CMK (cell line): ENCODE data around the gene PHACTR3.
A peak's percentile ranks its signal among the peaks of the same experiment; 100 is the strongest.

Source experiments
- DNase-seq: peaks from one replicate; pipeline ENCODE4 v3.0.0-alpha.2; 2010; ENCODE audit warnings: low read depth

The PHACTR3 gene

DNA sequence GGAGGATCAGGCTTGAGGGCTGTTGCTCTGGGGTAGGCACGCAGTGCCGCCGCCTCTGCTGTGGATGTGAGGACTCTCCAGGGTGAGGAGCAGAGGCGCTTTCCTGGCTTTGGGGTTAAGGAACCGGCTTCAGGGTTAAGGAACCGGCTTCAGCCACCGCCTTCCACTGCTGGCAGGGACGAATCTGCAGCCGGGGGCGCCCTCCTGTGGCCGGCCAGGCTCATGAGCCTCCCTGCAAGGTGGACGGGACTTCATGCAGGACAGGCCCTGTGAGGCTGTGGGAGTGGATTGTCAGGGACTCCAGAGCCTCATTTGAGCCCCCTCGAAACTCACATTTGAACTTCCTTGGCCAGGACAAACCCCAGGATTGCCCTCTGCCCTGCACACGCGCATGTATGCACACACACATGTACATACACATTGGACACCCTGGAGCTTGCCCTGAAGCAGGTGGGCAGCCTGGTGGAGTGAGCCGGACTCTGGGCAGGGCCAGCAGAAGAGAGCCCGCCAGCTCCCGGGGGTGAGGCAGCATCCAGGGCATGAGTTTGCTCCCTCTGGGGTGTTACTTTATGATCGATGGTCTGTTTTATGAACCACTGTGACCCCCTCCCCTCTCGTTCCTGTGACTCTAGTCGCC, 146.9 kb downstream of the PHACTR3 start:
- peak; percentile 11 for DNase-seq

DNA sequence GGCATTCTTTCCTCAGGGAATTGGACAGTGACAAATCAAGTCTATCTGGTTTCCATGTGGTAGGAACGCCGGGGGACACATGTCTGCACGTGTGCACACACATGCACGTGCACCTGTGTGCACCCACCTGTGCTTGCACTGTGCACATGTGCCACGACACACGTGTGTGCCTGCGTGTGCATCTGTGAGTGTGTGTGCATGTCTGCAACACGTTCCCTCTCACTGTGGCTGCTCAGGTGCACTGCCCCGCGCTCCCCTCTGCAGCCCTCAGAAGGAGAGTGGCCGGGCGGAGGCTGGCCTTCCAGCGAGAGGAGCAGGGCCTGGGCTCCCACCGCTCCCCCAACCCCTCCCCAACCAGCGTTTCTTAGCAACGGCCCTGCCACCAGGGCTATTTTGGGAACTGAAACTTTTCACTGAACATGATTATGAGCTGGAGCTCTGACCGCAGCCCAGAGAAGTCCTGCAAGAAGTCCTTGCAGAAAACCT, 147.8 kb downstream of the PHACTR3 start:
- DNase-seq, result no peak

DNA sequence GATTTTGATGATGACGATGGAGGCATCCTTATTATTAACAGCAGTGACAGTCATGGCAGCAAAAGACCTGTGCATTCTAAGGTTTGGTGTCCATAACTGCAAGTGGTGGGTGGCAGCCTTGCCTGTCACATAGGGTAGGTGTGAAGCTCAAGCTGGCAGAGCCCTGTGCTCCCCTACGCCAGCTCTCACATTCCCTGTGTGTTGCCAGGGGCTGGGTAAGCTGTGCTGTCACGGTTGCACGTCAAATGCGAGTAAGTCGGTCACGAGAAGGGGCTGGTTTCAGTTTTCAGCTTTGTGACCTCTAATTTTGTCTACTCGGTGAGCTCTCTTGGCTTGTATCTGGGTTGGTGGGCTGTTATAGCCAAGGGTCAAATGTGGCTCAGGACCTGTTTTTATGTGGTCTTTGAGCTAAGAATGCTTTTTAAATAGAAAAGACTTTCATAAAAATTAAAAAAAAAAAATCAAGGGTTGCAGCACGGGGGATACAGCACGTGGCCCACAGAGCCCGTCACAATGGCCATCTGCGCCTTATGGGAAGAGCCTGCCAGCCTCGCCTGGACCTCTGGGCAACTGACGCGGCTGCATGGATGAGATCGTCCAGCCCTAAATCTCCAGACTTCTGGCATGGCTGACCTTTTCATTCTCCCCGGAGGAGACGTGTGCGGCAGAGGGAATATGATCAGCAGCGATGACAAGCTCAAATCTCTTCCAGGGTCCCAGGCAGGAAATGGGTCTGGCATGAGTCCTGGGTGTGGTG, 148.5 kb downstream of the PHACTR3 start:
- DNase-seq, result no peak

DNA sequence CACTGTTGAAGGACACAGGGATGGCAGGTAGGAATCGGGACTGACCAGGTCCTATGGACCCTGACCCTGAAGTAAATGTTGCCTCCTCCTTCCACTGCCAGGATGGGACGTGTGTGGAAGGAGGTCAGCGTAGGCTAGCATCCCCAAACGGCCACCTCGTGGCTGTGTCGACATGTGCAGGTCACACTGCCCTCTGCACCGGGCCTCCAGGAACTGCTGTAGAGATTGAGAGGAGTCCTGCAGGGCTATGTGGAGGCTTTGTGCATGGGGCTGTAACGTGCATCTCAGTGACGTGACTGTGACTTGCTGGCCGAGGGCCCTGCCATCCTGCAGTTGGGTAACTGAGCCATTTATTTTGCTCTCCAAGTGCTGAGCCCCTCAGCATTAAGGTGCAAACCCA, 149.5 kb downstream of the PHACTR3 start:
- DNase-seq, result no peak

DNA sequence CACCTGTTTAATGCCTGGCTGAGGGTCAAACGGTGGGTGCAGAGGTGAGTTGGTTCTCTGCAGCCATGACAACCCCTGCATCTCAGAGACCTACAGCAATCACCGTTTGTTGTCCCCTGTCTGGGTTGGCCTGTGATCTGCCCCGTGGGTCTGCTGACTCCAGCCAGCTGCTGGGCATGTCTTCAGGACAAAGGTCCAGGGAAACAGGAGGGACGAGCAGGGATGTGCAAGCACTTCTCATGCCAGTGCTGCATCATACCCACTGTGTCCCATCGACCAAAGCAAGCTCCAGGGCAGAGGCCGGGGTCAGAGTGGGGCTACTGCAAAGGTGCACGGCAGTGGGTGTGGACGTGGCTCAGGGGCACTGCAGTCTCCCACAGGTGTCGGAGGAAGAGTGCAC, 150.2 kb downstream of the PHACTR3 start:
- DNase-seq, result no peak

DNA sequence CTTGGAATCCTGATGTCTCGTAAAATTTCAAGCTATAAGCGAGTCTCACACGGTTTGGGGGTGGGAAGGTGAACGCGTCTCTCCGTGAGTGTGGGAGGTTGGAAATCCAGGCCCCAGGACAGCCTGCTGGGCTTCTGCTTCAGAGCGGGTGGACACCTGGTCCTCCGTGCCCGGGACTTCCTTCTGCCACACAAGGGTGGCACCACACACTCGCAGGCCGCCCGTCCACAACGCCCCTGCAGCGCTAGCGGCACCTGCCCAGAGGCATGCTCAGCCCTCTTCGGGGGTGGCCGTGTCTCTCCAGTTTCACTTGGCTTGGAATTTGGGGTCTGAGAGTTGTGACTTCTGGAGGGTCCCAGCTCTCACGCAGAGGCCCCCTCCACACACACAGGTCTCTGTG, 151.9 kb downstream of the PHACTR3 start:
- DNase-seq, result no peak

DNA sequence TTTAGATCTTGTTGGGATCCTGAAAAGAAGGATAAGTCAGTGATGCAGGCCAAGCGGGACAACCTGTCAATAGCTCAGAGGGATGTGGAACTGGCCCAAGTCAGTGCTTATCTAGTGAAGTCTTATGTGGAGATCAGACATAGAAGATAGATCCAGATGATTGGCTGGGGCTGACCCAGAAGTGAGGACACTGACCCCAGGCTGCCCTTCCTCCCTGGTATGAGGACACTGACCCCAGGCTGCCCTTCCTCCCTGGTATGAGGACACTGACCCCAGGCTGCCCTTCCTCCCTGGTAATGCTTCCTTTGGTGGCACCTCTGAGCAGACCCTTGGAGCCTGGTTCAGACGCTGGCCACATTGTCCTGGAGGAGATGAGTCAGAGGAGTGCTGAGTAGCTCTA, 159.7 kb downstream of the PHACTR3 start:
- no peak for DNase-seq

DNA sequence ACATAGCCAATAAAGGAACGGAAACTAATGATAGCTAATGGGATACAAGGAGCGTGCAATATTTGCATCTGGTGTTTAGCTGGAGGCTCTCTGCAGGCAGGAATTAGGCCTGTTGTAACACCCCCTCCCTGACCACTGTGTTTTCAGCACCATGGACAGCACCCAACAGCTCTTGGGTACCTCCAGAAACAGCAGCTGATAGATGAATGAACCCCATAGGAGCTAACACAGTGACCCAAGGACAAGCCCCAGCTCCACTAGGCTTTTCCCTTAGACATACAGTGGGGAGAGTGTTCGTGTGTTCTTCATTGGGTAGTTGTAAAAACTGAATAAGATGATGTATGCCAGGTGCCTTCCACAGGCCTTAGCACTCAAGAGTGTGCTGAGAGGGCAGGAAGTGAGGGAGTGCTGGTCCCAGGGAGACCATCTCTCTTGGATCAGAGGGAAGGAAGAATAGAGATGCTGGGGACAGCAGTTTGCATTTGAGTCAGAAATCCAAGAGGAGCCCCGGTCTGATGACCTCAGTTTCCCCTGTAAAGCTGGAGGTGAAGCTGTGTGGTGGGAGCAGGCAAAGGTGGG, 161.3 kb downstream of the PHACTR3 start:
- peak; percentile 11 for DNase-seq

DNA sequence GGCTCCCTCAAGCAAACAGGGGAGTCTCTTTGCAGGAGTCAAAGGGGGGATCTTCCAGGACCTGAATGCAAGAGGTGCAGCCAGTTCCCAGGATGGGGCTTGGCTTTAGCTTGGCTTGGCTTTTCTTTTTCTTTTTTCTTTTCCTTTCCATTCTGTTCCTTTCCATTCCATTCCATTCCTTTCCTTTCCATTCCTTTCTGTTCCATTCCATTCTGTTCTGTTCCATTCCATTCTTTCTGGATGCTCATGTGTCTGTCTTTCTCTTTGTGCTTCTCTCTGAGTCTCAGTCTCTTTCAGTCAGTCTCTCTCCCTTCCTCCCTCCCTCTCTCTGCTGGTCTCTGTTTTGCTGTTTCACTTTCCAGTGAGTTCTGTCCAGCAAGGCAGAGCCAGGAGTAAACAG, 163.3 kb downstream of the PHACTR3 start:
- no peak for DNase-seq

DNA sequence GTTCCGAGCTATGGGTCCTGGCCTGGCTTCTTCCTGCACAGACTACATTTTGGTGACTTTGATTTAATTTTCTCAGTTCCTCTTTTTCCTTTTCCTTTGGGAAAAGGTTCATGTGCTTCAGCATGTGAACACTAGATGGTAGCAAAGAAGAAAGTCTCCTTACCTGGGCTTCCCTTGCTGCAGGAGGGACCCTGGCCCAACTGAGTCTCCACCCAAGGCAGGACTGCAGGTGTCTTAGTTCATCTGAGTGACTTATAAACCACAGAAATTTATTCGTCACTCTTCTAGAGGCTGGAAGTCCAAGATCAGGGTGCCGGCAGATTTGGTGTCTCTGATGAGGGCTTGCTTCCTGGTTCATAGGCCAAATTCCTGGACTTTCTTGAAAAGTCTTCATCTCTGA, 165.9 kb downstream of the PHACTR3 start:
- no peak for DNase-seq

DNA sequence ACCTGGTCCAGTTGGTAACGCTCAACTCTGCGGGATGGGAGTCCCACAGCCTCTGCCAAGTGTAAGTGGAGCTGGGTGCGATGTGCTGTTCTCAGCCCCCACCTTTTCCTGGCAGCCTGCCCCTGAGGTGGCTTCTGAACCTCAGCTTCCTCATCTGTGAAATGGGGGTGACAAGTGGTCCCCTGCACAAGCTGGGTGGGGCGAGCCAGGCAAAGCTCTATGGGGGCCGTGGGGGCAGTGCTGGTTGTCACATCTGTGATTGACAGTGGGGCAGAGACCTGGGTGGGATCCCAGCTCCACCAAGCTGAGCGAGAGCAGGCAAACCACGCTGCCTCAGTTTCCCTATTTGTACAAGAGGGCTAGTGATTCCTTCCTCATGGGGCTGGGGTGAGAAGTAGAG, 166.5 kb downstream of the PHACTR3 start:
- DNase-seq, result no peak

DNA sequence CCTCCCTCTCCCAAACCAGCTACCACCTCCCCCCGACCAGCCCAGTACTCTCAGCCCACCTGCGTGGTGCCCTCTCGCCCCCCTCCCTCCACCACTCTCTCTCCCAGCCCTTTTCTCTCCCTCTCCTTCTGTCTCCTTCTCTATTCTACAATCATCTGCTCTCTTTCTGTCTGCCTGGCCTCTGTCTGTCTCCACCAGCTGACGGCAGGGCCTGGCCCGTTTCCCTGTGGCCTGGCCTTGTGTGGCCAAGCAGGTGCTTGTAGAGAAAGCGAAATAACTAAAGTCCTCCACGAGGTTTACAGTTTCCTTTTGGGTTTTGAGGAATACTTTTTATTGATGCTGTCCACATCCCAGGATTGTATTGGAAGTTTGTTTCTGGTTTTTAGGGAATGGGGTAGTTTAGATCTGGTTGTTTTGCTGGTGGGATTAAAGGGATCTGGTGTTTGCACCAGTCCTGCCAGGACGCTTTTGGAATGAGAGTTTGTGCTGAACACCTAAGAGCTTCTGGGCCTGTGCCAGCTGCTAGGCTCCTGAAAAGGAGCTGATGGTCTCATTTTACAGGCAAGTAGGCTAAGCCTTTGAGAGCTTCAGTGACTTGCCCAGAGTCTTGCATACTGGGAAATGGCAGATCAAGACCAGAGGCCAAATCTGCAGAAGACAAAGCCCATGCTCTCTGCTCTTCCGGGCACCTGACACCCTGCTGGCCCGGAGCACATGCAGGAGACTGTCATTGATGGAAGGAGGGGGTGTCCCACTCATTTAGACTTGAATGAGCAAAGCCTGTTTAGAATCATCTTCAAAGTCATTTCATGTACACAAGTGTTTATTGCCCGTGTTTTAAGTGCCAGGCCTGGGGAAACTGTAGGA, 167.4 kb downstream of the PHACTR3 start:
- DNase-seq, result no peak

DNA sequence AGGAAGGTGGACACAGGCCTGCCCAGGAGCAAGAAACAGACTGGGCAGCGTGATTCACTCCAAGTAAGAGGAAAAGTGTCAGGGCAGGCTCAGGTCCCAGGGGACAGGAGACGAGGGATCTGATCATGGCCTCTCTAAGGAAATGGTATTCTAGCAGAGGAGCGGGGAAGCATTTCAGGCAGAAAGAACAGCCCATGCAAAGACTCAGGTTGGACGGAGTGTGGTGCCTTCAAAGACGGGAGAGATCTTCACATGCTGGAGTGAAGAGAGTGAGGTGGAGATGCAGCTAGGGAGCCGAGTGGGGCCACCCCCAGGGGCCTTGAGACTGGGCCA, 168.0 kb downstream of the PHACTR3 start:
- DNase-seq, result no peak

DNA sequence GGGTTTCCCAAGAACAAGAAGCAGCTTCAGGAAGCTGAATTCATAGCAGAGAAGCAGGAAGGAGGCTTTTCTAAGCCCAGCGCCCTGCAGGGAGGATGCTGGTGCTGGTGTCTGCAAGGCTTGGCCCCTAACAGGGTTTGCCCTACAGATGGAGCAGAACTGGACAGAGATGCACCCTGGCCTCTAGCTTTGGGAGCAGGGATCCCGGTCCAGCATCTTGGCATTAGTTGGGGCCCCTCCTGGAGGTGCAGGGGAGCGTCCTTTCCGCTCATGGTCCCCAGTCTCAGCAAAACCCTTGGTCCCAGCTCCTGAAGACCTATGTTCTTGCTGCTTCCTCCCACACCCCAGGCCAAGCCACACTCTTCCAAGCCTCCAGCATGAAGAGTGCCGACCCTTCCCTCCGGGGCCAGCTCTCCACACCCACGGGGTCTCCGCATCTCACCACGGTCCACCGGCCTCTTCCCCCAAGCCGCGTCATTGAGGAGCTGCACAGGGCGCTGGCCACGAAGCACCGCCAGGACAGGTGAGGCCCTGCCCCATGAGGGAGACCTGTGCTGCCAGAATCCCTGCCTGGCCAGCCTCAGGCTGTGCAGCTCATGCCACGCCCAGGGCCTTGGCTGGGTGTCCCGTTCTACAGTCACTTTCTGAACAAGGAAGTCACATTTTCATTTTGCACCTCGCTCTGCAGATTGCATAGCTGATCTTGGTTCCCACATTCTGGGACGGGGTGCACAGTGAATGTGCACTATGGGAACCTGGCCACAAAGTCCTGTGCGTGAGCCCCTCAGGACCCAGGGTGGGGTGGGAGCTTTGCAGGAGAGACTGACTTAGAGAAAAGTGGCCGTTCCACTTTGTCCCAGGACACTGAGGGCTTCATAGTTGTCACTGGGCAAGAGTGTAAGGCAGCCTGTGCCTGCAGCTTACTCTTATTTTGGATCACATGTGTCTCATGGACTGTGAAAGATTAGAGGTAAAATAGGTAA, 168.9 kb downstream of the PHACTR3 start:
- no peak for DNase-seq

DNA sequence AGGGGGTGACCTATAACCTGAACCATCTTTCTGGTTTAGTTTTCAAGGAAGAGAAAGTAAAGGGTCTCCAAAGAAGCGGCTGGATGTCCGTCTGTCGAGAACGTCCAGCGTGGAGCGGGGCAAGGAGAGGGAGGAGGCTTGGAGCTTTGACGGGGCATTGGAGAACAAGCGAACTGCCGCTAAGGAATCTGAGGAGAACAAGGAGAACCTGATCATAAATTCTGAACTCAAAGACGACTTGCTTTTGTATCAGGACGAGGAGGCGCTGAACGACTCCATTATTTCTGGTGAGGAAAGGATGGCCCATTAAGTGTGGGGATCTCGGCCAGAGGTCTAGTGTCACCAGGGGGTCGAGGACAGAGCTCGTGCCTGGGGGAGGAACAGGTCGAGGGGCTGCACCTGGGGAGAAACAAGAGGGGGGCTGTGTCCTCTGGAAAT, 169.9 kb downstream of the PHACTR3 start:
- DNase-seq, result no peak

DNA sequence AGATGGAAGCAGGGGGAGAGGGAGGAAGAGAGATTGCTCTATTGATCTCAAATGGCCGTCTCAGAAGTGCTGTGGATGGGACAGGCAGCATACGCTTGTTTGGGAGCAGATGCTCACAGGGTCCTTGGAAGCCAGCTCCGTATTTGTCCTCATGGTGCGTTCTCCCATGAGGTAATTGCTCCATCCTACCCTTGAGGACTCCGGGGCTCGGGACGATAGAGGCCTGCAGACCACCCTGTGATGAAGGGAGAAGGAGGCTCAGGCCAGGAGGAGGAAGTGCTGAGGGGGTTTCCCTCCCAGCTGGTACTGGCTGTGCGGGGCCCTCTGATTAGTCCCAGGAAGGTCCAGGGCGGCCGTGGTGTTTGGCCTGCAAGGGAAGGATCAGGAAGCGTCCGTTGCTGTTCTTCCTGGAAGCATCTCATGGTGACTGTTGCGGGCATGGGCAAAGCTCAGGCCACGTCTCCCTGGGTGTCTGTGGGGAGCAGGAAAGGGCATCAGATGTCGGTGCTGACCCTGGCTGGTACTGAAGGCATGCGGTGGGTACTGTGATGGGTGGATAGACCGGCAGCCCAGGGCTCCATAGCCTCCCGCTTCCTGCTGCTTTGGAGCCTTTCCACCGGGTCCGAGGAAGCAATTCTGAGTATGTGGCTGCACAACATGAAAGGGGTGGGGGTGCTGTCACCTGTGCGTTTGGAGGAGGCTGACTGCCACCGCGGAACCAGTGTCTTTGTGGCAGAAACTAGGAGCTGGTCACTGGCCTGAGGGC, 170.8 kb downstream of the PHACTR3 start:
- DNase-seq, result no peak

DNA sequence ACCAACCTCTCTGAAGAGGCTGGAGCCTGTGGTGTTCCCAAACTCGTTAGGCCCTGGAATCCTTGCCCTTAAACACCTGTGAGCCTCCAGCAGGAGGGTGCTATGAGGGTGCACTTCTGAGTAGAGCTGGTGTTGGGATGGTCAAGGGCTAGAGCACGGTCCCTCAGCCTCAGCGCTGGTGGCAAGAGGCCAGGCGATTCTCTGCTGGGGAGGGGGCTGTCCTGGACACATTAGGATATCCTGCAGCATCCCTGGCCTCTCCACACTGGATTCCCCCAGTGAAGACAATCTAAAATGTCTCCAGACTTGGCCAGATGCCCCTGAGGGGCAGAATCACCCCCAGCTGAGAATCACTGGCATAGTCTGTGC, 171.3 kb downstream of the PHACTR3 start:
- no peak for DNase-seq

DNA sequence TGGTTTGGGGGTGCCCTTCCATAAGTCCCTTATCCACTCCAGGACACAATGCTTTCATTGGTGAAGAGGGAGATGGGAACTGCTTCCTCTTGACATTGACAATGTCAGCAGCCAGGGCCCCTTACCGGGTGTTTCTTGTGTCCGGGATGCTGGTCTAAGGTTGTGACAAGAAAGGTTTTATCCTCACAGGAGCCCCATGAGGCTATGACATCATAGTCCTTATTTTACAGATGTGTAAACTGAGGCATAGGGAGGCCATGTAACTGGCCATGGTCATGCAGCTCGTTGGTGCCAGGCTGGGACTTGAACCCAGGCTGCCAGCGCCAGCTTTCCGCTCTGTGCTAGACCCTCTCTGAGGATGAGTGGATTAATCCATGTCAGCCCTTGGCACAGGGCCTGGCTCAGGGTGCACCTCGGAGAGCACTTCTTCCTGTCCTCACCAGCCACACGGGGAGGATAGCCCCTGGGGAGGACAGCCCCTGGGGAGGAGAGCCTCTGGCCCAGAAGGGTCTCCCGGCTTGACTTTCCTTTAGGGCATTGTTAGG, 171.8 kb downstream of the PHACTR3 start:
- no peak for DNase-seq

DNA sequence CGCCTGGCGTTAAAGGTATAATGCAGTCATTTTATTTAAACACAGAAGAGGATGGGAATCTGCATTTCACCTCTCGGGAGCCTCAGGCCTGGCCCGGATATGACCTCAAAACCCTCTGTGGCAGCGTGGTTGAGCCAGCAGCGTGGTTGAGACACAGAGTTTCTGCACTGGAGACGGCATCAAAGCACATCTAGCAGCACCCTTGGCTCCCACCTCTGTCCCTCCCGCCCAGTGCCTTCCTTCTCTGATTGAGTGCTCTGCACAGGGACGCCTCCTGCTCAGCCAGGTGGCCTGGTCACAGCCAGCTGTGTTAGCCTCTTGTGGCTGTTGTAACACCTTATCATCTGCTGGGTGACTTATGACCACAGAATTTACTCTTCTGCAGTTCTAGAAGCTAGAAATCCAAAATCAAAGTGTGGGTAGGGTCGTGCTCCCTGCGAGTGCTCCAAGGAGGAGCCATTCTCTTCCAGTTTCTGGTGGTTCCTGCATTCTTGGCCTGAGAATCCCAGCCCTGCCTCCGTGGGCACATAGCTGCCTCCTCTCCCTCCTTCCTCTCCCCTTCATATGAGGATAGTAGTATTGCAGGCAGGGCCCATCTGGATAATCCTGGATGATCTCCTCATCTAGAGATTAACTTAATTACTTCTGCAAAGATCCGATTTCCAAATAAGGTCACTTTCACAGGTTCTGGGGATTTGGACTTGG, 172.4 kb downstream of the PHACTR3 start:
- DNase-seq, result no peak

DNA sequence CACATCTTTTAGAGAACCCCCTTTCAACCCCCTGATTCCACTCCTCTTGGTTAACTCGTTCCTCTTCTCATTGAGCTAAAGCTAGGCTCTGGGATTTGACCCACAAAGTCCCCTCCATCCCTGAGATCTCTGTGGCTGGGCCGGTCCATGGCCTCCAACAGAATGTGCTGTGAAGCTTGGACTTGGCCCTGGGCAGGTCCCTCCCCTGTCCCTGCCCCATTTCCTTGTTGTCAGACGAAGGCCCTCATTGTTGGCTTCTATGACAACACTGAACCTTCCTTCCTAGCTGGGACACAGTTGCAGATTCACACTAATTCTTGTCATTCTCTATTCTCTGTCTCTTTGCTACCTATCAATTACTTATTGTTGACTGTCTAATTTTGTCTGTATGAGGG, 173.0 kb downstream of the PHACTR3 start:
- no peak for DNase-seq
